Stimulated activated CD4-positive, alpha-beta T cell treated with anti-CD3 and anti-CD28 coated beads, Interleukin-12 subunit alpha, Interleukin-12 subunit beta, amount 100 ng/mL, for 48 hours (primary cell): ENCODE measurements around the gene RIMBP2.

Source experiments
- DNase-seq, 3 donors: peaks; one replicate each; pipeline ENCODE4 v3.0.0-alpha.2; 2020; ENCODE audit warnings: low read depth in 2 of 3, low spot score in 1 of 3

Gene RIMBP2

DNA sequence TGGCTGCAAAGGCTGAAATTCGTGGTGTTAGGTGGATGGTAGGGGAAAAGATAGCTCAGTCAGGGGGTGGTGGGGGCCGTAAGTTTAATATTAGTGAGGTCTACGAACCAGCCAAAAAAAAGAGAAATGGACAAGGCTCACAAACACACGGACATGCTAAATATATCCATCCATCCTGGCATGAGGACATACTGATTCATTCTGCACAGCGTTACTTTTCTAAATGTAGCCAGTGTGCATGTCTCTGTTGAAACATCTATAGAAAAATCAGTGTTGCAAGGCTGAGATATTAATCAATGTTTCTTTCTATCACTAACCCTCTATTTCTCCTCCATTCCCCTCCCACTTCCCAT lies 227.8 kb downstream of the RIMBP2 start:
- no peak for DNase-seq

DNA sequence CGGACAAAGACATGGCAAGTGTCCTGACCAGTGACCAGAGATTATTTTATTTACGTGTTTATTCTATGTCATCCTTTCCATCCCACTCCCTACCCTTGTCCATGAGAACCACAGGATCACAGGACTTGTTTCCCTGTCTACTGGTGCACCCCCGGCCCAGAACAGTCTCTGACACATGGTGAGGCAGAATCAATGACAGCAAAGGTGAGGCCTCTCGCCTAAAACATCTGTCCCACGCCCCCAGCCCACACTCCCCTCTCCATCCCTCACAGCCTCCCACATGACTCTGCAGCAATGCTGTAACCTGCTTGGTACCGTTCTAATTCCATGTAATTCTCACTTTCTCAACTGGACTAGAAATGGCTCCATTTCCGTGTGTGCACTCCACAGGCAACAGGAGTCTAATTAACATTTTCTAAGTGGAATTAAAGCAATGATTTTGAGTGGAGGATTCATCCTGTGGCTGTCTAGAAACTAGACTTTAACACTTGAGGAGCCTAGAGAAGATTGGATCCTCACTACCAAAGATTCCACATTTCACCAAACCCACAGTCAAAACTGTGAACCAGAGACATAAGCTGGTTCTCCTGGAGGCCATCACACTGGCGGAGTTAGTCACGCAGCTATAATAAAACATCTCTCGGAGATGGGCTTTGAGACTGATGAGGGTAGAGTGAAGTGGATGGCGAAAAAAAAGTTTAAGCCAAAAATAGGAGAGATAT lies 228.3 kb downstream of the RIMBP2 start:
- DNase-seq = no peak

DNA sequence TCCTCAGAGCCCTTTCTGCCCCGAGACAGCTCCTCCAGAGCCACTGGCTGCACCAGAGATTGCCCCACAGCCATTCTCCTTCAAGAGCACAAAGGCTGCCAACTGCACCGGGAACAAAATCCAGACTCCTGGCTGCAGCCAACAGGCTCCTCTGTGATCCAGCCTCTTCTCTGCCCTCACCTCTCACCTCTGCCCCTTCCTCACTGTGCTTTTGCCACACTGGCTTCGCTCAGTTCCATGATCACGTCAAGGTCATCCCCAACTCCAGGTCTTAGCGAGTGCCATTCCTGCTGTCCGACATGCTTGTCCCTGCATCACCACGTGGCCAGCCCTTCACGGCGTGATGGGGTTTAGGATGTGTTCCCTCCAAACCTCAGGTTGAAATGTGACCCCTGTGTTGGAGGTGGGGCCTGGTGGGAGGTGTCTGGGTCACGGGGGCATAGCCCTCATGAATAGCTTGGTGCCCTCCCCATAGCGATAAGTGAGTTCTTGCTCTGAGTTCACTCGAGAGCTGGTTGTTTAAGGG lies 229.1 kb downstream of the RIMBP2 start:
- DNase-seq = no peak

DNA sequence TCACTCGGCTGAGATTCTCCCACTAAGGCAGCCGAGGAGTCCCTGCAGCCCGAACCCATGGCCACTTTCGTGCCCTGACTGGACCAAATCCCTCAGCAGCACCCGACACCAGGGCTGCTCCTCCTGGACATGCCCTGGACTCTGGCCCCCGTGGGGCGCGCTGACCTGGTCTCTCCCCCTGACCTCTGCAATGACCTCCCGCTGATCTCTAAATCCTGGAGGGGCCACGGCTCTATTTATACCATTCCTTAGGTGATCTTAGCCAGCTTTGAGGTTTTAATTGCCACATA lies 230.0 kb downstream of the RIMBP2 start:
- no peak for DNase-seq

DNA sequence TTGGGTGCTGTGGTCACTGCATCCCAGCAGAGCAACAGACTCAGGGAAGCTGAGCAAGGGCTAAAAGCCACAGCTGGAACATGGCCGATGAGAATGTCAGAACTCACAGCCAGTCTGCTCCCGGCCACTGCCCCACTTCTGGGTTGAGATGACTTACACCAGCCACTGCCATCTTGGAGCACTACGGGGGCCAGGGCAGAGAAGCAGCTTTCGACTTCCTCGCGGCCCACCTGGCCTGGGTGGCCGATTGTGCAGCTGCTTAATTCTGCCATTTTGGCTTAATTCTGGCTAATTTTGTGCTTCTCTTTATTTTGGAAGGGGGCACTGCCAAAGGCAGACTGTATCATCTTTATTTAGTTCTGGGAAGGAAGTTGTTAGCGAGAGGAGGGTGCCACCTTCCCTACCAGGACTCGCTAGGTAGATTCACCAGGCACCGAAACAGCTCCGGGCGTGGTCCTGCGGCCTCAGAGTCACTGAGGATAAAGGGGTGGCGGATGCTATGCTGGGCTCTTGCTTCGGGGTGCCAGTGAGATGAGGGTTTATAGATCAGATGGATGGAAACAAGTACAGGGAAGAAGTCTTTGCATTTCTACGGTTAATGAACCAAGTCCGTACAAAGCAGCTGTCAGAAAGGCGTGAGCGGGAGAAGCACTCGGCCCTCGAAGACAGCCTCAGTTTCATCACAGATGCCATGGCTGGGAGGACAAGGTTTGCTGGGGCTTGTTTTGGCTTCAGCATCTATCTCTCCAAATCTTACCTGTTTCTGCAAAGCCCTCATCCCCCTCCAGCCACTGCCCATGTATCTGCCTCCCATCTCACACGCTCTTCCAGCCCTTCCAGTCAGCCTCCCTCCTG lies 230.6 kb downstream of the RIMBP2 start:
- DNase-seq = no peak

DNA sequence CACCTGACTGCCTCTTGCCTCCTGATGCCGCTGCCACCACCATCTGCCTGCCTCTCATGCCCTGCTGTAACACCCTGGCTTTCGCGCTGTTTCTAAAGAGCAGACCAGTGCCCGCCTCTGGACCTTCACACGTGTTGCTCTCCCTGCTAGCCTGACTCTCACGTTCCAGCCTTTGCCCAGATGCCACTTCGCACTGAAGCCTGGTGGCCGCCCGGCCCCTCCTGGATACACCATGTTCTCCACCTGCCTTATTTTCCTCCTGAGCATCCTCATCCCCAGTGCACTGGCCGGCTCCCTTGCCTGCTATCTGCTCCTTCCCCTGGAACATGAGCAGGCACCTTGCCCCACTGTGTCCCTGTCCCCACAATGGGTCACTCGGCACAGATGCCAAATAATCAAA lies 231.9 kb downstream of the RIMBP2 start:
- DNase-seq = no peak

DNA sequence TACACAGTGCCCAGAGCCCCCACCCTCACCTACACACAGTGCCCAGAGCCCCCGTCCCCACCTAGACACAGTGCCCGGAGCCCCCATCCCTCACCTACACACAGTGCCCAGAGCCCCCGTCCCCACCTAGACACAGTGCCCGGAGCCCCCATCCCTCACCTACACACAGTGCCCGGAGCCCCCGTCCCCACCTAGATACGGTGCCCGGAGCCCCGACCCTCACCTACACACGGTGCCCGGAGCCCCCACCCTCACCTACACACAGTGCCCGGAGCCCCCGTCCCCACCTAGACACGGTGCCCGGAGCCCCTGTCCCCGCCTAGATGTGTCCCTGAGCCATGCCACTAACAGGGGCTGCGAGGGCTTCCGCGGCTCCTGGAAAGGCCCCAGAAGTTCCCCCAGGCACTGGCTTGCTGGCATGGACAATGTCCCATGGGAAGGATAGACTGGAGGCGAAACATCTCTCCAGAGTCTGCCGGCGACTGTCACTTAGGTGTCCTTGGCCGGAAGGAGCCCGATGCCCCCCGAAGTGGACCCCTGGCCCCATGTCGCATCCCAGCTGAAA lies 232.4 kb downstream of the RIMBP2 start:
- no peak for DNase-seq

DNA sequence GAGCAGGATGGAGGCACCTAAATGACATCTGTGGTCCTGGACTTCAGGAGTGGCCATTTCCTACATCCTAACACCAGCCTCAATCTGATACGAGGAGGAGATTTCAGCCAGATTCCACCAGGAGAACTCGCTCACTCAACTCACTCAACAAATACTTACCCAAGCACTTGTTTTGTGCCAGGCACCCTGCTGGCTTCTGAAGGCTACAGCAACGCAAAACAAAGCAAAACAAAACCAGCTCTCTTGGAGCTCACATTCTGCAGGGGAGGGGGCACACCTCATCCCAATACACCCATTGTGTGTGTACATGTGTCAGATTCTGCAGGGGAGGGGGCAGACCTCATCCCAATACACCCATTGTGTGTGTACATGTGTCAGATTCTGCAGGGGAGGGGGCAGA lies 233.7 kb downstream of the RIMBP2 start:
- no peak for DNase-seq

DNA sequence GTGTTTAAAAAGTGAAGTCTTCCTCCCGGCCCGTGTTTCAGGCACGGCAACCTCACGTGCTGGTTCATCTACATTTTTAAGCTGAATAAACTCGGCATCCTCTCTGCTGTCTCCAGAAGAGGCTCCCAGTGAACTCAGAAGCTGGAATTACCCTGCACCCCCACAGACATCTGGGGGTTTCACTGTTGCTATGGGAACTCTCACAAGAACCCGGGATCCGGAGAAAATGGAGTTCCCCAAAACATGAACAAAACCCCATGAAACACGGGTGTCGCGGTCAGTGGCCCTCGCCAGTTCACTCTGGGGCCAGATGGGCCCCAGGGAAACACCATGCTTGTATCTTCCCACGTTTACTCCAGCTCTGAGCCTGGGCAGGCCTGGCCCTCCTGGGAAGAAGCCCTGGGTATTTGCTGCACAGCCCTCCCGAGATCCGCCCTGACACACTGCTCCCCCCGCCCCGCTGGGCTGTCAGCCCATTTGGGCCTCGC lies 234.7 kb downstream of the RIMBP2 start:
- DNase-seq = no peak

DNA sequence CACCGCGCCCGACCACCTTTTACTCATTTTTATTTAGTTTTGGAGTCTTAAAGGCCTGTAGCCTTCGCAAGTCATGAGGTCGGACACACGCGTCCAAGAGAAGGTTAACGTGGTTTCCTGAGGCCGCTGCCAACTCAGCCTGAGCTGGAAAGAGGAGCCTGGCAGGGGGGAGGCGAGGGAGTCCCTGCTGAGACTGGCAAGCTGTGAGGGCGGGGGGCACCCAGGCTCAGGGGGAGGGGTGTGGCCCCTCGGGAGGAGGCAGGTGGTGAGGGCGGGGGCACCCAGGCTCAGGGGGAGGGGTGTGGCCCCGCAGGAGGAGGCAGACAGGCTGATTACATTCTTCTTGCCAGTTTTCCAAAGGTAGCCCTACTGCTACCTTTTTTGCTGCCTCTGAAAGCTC lies 235.2 kb downstream of the RIMBP2 start:
- no peak for DNase-seq

DNA sequence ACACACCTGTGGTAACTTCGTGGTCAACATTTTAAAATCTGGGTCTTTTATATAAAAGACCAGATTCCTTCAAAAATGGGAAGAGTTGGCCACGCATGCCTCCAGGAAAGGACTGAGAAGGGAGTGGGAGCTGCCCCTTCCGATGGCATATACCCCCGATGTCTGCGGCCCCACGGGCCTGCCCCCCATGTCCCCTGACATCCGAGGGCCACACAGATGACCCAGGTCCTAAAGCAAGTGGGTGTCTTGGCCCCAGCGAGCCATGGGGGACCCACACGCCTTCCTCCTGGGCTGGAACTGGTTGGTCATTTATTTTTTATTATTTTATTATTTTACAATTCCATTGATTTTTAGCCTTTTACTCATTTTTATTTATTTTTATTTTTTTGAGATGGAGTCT lies 235.9 kb downstream of the RIMBP2 start:
- no peak for DNase-seq

DNA sequence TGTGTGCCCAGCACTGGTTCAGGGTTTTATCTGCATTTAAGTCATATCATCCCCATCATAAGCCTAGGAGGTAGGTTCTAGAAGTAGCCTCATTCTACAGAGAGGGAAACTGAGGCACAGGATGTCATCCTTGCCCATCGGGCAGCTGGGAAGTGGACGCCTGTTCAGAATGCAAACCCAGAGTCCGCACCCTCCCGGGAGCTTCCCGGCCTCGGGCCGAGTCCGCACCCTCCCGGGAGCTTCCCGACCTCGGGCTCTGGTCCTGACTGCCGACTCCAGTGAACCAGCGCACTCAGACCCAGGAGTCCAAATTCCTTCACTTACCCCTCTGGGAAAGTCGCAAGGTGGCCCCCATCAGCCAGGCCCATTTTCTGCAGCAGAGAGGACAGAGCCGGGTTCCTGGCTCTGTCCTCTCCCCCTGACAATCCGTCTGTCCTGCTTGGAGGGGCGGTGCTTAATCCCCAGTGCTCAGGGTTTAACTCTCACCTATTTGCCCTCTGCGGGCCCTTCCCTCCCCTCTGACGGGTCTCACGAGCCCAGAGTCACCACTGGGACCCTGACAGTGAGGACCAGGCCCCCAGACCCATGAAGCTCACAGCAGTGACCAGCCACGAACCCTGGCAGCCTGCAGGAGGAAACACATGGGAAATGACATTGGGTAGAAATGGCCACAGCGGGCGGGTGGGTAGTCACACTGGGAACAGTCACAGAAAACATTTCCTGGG lies 236.5 kb downstream of the RIMBP2 start:
- DNase-seq = no peak

DNA sequence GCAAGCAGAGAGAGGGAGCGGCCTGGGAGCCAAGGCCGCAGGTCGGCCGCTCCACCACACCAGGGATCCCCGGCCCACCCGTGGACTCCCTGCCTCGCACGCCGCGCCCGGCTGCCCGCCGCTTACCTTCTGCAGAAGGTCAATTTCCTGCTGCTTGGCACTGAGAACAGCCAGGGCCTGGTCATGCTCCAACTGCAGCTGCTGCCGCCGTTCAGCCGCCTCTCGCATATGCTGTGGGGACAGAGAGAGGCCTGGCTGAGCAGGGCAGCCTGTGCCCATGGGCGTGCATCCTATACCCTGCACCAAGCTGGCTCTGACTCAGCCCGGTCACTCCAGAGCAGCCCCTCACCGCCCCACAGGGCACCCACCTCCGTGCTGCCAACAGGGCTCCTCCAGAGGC lies 237.3 kb downstream of the RIMBP2 start:
- DNase-seq = no peak

DNA sequence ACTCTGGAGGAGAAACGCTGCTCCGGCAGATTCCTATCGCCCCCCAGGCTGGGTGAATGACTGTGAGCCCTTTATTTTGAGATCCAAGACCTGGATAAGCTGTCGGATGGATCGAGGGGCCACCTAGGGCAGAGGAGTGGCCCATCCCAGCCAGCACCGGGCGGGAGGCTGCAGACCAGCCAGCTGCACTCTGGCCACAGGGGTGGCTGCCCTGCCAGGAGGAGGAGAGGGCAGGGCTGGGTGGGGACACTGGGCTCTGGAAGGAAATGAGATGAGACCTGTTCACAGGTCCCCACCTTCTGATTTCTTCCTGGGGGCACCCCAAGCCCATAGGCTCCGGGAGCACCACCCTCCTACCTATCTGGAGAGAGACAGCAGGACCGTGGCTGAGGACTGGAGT lies 238.4 kb downstream of the RIMBP2 start:
- no peak for DNase-seq

DNA sequence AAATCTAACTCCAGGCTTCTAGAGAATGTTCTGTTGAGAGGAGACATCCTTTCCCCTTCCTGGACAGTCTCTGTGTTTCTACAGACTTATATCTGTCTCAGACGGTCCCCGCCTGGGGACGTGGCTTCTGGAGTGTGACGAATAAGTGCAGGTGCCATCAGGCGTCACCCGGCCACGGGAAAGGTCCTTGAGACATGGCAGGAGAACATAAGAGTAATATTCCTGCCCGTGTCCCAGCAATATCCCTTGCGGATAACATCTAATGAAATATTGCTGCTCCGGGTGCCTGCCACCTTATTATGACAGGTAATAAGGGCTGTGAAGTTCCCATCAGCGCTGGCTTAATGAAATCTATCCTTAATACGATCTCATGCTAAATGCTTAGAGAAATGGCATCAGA lies 238.8 kb downstream of the RIMBP2 start:
- DNase-seq = no peak

DNA sequence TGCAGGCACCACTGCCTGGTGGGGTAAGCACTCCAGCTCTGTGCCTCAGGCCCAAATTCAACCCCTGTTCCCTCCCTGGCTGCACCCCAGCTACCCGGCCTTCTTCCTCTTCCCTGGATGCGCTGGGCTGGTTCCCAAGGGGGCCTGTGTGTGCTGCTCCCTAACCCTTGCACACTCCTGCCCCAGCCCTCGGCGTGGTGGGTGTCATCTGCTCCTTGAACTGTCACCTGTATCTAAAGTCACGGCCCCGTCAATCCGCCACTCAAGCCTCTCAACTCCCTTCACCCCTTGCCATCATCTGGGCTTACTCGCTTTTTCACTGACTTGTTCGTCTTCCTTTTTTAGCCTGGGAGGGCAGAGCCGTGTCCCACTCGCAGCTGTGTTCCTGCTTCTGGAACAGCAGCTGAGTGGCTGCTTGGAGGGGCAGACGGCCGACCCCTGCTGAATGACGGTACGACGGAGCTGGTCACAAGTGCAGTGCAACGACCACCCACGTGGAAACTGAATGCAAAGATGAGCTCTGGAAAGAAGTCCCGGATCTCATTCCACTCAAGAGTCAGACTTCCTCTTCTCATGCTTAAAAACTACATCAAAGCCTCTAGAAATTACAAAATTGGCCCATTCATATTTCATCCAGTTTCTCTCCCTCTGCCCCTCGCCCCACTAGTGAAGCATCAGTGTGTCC lies 239.5 kb downstream of the RIMBP2 start:
- DNase-seq = no peak

DNA sequence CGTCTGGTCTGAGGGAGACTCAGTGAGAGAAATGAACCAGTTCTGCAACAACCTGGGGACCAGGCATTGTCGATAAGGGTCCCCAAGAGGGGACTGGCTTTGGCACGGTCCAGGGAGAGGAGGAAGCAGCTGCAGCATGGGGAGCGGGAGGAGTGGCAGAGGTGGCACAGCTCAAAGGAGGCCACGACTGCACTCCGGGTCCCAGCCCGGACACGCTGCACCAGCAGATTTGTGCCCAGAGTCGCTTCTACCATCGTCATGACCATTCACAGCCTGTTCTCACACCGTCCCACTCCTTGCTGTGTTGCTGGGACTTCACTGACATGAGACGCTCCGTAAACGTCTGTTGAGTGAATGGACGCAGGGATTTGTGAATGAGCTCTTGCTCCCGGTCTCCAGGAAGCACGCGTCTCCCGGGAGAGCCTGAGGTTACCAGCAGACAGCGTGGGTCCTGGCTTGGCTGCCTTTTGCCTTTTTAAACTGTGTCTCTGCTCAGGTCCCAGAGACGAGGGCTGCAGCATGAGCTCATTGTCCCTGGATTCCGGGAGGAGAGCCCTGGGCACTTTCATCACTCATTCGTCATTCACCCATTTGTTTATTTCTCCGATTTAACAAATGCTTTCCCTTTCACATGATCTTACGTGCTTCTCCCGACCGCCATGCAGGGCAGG lies 241.4 kb downstream of the RIMBP2 start:
- DNase-seq = no peak

DNA sequence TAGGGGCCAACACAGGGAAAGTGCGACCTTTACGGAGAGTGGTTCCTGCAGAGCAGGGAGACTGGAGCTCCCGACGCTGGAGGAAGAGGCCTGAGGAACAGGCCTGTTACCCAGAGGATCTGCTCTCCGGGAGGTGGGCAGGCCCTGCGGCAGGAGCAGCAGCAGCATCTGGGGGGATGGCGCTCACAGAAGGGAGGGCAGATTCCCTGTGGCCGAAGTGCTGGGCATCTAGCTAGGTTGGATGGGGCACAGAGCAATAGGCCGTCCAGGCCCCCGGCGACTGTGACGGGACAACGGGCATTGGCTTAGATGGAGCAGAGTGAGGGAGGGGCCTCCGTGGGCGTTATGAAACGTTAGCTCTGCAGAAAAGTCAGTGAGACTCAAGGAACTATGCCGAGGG lies 242.8 kb downstream of the RIMBP2 start:
- no peak for DNase-seq

DNA sequence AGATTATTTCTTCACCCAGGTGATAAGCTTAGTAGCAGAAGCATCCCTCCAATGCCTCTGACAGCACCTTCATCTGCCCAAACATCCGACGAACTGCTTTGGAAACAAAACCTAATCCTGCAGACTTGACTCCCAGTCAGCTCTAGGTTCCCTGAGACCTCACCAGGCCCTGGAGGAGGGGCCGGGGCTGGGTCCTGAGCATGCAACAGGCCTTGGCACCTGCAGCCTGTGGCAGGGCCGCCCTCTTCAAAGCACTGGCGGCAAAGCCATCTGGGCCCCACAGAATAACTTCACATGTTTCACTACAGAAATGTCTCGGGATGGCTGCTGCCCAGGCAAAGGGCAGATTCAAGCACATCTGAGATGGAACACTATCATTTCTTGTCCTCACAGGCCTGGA lies 245.1 kb downstream of the RIMBP2 start:
- no peak for DNase-seq

DNA sequence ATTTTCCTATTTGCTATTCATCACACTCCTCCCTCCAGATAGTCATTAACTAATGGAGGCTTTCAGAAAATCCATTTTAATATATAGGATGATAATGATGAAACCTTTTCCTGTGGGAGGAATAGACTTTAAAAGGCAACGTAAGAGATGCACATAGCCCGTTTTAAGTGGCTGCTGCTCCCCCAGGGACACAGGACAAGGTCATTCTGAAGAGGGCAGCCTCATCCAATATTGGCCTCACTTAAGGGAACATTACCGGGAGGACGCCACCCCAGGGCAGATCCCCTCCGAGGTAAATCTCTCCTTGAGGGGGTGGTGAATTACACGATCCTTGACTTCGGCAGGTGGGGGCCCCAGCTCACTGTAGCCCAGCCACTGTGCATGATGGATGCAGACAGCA lies 246.5 kb downstream of the RIMBP2 start:
- no peak for DNase-seq
